ENCODE data around the gene CELF2. TPM values are rescaled to one million over a fixed set of nuclear protein-coding genes. Genes with fewer than 3 reads are reported as not detected.

The CELF2 gene
- total and polyA plus RNA-seq, 12 donors: 13.0 to 90.9 (median 80.9) TPM

GRCh38 chr10:11083051-11083450 lies 65.4 kb downstream of the CELF2 start:
- WGBS, 2 donors: 55 to 64% methylated on average over 6 of the region's 6 CpGs
- peak overlapping the region in 1 of 10 donors; percentile 38 for H3K27ac ChIP-seq
- ATAC-seq: no peak

DNA sequence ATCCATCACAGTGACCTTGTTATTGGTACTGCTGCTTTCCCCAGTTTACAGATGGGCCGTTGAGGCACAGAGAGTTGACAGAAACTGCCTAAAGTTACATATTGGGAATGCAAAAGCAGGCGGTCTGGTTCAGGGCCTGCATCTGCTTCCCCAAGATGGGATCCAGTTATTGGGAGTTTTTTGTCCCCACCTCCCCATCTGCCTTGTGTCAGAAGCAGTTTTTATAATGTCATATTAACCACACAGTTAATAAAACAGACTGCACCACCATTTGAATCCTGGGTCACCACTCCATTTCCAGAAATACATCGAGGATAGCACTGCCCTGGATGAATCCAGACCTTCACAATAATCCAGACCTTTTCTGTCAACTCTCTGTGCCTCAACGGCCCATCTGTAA lies 67.9 kb downstream of the CELF2 start:
- Histone ChIP-seq H3K36me3 (no peaks in the 10 kb centered on the region), H3K9me3 (no peaks in the 10 kb centered on the region), H3K27me3 (no peaks in the 10 kb centered on the region), H3K4me1 (peaks cover 12 to 73% (median 48%) of the 10 kb centered on the region in 9 donors), H3K27ac (peak overlapping the region in 7 of 10 donors; percentile 24 to 73 (median 56)), H3K4me3 (no peak overlapping the region)
- ATAC-seq (no peak), DNase-seq (no peak)
- WGBS, 2 donors: 70 to 76% methylated on average over 4 of the region's 4 CpGs
- intact Hi-C loops (cut with DNase I): no loop called here
- TF ChIP-seq, protein P1, sequence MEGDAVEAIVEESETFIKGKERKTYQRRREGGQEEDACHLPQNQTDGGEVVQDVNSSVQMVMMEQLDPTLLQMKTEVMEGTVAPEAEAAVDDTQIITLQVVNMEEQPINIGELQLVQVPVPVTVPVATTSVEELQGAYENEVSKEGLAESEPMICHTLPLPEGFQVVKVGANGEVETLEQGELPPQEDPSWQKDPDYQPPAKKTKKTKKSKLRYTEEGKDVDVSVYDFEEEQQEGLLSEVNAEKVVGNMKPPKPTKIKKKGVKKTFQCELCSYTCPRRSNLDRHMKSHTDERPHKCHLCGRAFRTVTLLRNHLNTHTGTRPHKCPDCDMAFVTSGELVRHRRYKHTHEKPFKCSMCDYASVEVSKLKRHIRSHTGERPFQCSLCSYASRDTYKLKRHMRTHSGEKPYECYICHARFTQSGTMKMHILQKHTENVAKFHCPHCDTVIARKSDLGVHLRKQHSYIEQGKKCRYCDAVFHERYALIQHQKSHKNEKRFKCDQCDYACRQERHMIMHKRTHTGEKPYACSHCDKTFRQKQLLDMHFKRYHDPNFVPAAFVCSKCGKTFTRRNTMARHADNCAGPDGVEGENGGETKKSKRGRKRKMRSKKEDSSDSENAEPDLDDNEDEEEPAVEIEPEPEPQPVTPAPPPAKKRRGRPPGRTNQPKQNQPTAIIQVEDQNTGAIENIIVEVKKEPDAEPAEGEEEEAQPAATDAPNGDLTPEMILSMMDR (IDR thresholded peaks at IDR 0.05): no peak

More at GRCh38 chr10:11083051-11083450, 65.4 kb downstream of the CELF2 start:
- intact Hi-C loops (cut with DNase I): no loop called here
- Histone ChIP-seq H3K4me1 (peaks cover 14 to 74% (median 43%) of the 10 kb centered on the region in 9 donors), H3K27me3 (no peaks in the 10 kb centered on the region), H3K36me3 (no peaks in the 10 kb centered on the region), H3K4me3 (no peak overlapping the region), H3K9me3 (no peaks in the 10 kb centered on the region)
- no peak for DNase-seq
- TF ChIP-seq, protein P1 (IDR thresholded peaks at IDR 0.05): no peak

GRCh38 chr10:11086177-11086840 lies 68.6 kb downstream of the CELF2 start:
- peak; percentile 53 to 65 for DNase-seq
- Histone ChIP-seq H3K27me3 (no peaks in the 10 kb centered on the region), H3K9me3 (no peaks in the 10 kb centered on the region), H3K27ac (peak overlapping the region in 7 of 10 donors; percentile 26 to 73 (median 56)), H3K4me1 (peaks cover 8 to 71% (median 42%) of the 10 kb centered on the region in 9 donors), H3K4me3 (no peak overlapping the region), H3K36me3 (no peaks in the 10 kb centered on the region)
- TF ChIP-seq, protein P1 (IDR thresholded peaks at IDR 0.05): no peak
- peak; percentile 79 to 94 (median 88) for ATAC-seq
- WGBS, 2 donors: 31 to 44% methylated on average over 13 of the region's 13 CpGs
- intact Hi-C loops (cut with DNase I): no loop called here

DNA sequence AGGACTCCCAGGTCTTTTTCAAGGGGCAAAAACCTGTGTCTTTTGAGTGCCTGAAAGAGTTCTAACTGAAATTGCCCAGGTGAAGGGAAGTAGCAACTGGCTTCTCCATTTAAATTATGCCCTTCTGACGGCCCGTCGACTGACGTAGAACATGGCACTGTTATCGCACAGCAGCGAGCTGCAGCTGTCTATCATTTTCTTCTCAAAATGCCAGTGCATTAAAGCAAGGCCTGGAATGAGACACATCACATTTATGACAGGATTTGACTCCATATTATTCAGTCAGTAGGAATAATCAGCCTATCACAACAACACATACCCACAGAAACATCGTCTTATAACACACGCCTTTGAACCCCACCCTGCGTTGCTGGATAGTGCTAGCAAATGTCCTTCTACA lies 69.7 kb downstream of the CELF2 start:
- H3K9me3 ChIP-seq: no peaks in the 10 kb centered on the region
- WGBS, 2 donors: 55 to 68% methylated on average over 9 of the region's 9 CpGs
- DNase-seq (no peak), ATAC-seq (peak in 6 of 8 donors; percentile 25 to 63 (median 36))
- intact Hi-C loops (cut with DNase I): no loop called here
- no peak overlapping the region for H3K4me3 ChIP-seq
- H3K4me1 ChIP-seq: peaks cover 2 to 63% (median 31%) of the 10 kb centered on the region in 9 donors
- no peaks in the 10 kb centered on the region for H3K36me3 ChIP-seq
- H3K27me3 ChIP-seq: no peaks in the 10 kb centered on the region
- peak overlapping the region in 5 of 10 donors; percentile 45 to 73 (median 56) for H3K27ac ChIP-seq
- TF ChIP-seq, protein P1 (IDR thresholded peaks at IDR 0.05): no peak
